Measurements from ENCODE around the gene APOOL. TPM values are rescaled to one million over a fixed set of nuclear protein-coding genes. Genes with fewer than 3 reads are reported as not detected.

Gene APOOL
- total and polyA plus RNA-seq, 5 donors = 8.1 to 43.0 (median 32.9) TPM

- no peaks in the 10 kb centered on the region for H3K27me3 ChIP-seq (ENCODE audit: control insufficient read depth, insufficient read depth)
- ATAC-seq = no peak
- H3K4me1 ChIP-seq (ENCODE audit: control insufficient read depth, insufficient read depth, low read length) = no peaks in the 10 kb centered on the region
- intact Hi-C loops (cut with DNase I) = no loop called here
- DNase-seq = no peak
- H3K9me3 ChIP-seq (ENCODE audit: control insufficient read depth, low read length) = no peaks in the 10 kb centered on the region
- no peak overlapping the region for H3K27ac ChIP-seq (ENCODE audit: low read length)
- WGBS = 24% methylated on average over 1 of the region's 1 CpG
- no peak overlapping the region for H3K4me3 ChIP-seq (ENCODE audit: low read length)
Measured at GRCh38 chrX:85115252-85115651, 111.6 kb downstream of the APOOL start.

- Histone ChIP-seq H3K4me1 (ENCODE audit: control insufficient read depth, insufficient read depth, low read length) (no peaks in the 10 kb centered on the region), H3K9me3 (ENCODE audit: control insufficient read depth, low read length) (no peaks in the 10 kb centered on the region), H3K4me3 (ENCODE audit: low read length) (no peak overlapping the region), H3K27me3 (ENCODE audit: control insufficient read depth, insufficient read depth) (no peaks in the 10 kb centered on the region), H3K27ac (ENCODE audit: low read length) (no peak overlapping the region)
- intact Hi-C loops (cut with DNase I) = no loop called here
- DNase-seq = no peak
- no peak for ATAC-seq
Measured at GRCh38 chrX:85136409-85136808, 132.7 kb downstream of the APOOL start.

GRCh38 chrX:85139422-85139821 is 135.7 kb downstream of the APOOL start:
- DNase-seq (no peak), ATAC-seq (no peak)
- no peak overlapping the region for H3K27ac ChIP-seq (ENCODE audit: low read length)
- no peaks in the 10 kb centered on the region for H3K27me3 ChIP-seq (ENCODE audit: control insufficient read depth, insufficient read depth)
- H3K4me3 ChIP-seq (ENCODE audit: low read length) = no peak overlapping the region
- H3K4me1 ChIP-seq (ENCODE audit: control insufficient read depth, insufficient read depth, low read length) = no peaks in the 10 kb centered on the region
- intact Hi-C loops (cut with DNase I) = no loop called here
- 85% methylated on average over 1 of the region's 1 CpG for WGBS
- no peaks in the 10 kb centered on the region for H3K9me3 ChIP-seq (ENCODE audit: control insufficient read depth, low read length)

GRCh38 chrX:85140964-85141363 is 137.3 kb downstream of the APOOL start:
- intact Hi-C loops (cut with DNase I) = no loop called here

More at GRCh38 chrX:85140964-85141363, 137.3 kb downstream of the APOOL start:
- DNase-seq (no peak), ATAC-seq (no peak)
- 68% methylated on average over 1 of the region's 1 CpG for WGBS
- Histone ChIP-seq H3K9me3 (ENCODE audit: control insufficient read depth, low read length) (no peaks in the 10 kb centered on the region), H3K4me1 (ENCODE audit: control insufficient read depth, insufficient read depth, low read length) (no peaks in the 10 kb centered on the region), H3K4me3 (ENCODE audit: low read length) (no peak overlapping the region), H3K27ac (ENCODE audit: low read length) (no peak overlapping the region), H3K27me3 (ENCODE audit: control insufficient read depth, insufficient read depth) (no peaks in the 10 kb centered on the region)

Other genes with a start within 250 kb of the APOOL start
- under 1 TPM in 3 of 4 donors, not detected in 1; 0.09 to 0.18 (median 0.14) TPM for gene SATL1, start 239.9 kb downstream of the APOOL start, total RNA-seq
- gene SATL1, start 239.9 kb downstream of the APOOL start, polyA plus RNA-seq = 0.14 TPM
- gene ZNF711, start 240.1 kb downstream of the APOOL start, total RNA-seq = 10 to 100 TPM in 1 of 4 donors, 1 to 10 TPM in 3; 6.4 to 10.1 (median 7.5) TPM
- gene ZNF711, start 240.1 kb downstream of the APOOL start, polyA plus RNA-seq = 3.6 TPM